ENCODE results near the gene AKAP14.
A peak's percentile ranks its signal among the peaks of the same experiment; 100 is the strongest.
"Not testable (repeated sequence)": the region's sequence is repeated elsewhere in the genome, so short reads cannot be mapped to it uniquely, and the experiment has no call there.

The AKAP14 gene

DNA sequence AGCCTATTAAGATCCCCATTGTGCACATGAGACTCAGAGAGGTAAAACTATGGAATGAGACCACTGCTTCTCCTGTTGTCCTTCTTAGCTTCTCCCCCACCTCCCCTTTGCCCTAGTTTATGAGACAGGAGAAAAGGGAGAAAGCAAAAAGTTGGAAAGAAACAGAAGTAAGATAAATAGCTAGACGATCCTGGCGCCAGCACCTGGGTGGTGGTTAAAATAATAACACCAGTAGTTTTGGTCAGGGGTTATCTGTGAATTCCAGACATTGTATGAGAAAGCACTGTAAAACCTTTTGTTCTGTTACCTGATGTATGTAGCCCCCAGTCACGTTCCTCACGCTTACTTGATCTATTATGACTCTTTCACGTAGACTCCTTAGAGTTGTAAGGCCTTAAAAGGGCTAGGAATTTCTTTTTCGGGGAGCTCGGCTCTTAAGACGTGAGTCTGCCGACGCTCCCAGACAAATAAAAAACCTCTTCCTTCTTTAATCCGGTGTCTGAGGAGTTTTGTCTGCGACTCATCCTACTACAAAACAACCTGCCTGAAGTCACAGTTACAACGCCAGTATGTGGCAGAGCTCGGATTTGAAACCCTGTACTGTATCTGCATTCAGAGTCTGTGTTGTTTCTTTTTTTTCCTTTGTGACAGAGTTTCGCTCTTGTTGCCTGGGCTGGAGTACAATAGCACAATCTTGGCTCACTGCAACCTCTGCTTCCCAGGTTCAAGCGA is 3.6 kb upstream of the AKAP14 start:
- not testable (repeated sequence) for H3K4me1 Mint-ChIP-seq (ENCODE audit: low read depth); H3K27ac Mint-ChIP-seq; H3K36me3 Mint-ChIP-seq (ENCODE audit: low read depth); DNase-seq (ENCODE audit: low spot score); H3K4me3 Mint-ChIP-seq; H3K9me3 Mint-ChIP-seq; H3K27me3 Mint-ChIP-seq (ENCODE audit: low read depth)

DNA sequence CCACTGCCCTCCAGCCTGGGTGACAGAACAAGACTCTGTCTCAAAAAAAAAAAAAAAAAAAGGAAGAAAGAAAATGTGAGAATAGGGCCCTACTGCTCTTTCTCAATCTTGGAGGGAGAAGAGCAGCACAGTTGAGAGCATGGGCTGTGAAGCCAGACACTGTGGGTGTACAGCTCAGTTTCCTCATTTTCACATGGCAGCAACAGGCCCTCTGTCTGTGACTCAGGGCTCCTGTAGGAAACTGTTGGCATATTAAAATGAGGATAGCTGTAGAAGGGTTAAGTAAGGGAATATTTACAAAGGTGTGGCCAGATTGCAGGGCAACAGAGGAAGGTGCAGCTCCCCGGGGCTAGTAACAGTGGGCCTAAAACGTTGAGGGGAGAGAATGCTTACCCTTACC is 3.4 kb downstream of the AKAP14 start:
- Mint-ChIP-seq H3K36me3 (ENCODE audit: low read depth) (no peaks in the 10 kb centered on the region), H3K27ac (no peak overlapping the region), H3K4me3 (no peak overlapping the region), H3K27me3 (ENCODE audit: low read depth) (no peaks in the 10 kb centered on the region), H3K4me1 (ENCODE audit: low read depth) (peaks cover 4% of the 10 kb centered on the region), H3K9me3 (no peaks in the 10 kb centered on the region)
- no peak for DNase-seq (ENCODE audit: low spot score)

DNA sequence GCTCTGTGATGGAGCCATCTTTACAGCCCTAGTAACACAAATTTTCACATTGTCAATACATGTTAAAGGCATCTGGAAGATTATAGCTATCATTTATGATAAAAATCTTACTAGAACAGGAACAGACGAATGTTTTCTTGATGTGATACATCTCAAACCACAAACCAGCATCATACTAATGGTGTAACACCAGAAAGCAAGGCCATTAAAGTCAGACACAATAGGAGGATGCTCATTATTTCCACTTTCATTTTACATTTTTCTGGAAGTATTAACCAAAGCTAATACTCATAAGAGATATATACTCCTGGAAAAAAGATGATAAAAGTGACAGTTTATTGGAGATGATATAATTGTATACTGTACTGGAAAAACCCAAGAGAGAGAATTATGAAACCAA is 5.3 kb downstream of the AKAP14 start:
- H3K27me3 Mint-ChIP-seq (ENCODE audit: low read depth): no peaks in the 10 kb centered on the region
- no peaks in the 10 kb centered on the region for H3K36me3 Mint-ChIP-seq (ENCODE audit: low read depth)
- no peak overlapping the region for H3K4me3 Mint-ChIP-seq
- no peaks in the 10 kb centered on the region for H3K9me3 Mint-ChIP-seq
- DNase-seq (ENCODE audit: low spot score): no peak
- peaks cover 4% of the 10 kb centered on the region for H3K4me1 Mint-ChIP-seq (ENCODE audit: low read depth)
- H3K27ac Mint-ChIP-seq: no peak overlapping the region

DNA sequence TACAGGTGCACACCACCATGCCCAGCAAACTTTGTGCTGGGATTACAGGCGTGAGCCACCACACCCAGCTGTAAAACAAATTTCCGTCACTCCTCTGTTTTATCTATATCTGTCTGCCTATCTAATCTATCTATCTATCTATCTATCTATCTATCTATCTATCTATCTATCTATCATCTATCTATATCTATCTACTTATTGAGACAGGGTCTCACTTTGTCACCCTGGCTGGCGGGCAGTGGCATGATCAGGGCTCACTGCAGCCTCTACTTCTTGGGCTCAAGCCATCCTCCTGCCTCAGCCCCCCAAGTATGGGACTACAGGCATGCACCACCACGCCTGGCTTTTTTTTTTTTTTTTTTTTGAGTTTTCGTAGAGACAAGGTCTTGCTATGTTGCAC is 20.6 kb downstream of the AKAP14 start:
- Mint-ChIP-seq H3K9me3 (no peaks in the 10 kb centered on the region), H3K27me3 (ENCODE audit: low read depth) (peaks cover 2% of the 10 kb centered on the region), H3K4me1 (ENCODE audit: low read depth) (no peaks in the 10 kb centered on the region), H3K4me3 (no peak overlapping the region), H3K27ac (no peak overlapping the region), H3K36me3 (ENCODE audit: low read depth) (no peaks in the 10 kb centered on the region)
- DNase-seq (ENCODE audit: low spot score): no peak

DNA sequence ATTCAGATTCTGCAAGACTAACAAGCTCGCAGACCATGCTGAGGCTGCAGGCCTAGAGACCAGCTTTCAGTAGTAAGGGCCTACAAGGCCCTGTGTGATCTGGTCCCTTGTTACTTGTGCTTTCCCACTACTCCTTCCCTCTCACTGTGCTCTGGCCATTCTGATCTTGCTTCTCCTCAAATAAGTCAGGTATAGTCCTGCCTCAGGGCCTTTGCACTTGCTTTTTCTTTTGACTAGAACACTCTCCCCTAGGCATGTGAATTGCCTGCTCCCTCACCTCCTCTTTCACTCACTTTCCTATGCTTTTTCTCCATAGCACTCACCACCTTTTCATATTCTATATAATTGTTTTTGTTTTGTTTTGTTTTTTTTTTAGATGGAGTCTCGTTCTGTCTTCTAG is 22.2 kb downstream of the AKAP14 start:
- H3K9me3 Mint-ChIP-seq: no peaks in the 10 kb centered on the region
- H3K27ac Mint-ChIP-seq: no peak overlapping the region
- H3K36me3 Mint-ChIP-seq (ENCODE audit: low read depth): no peaks in the 10 kb centered on the region
- DNase-seq (ENCODE audit: low spot score): no peak
- no peaks in the 10 kb centered on the region for H3K27me3 Mint-ChIP-seq (ENCODE audit: low read depth)
- H3K4me3 Mint-ChIP-seq: no peak overlapping the region
- no peaks in the 10 kb centered on the region for H3K4me1 Mint-ChIP-seq (ENCODE audit: low read depth)

DNA sequence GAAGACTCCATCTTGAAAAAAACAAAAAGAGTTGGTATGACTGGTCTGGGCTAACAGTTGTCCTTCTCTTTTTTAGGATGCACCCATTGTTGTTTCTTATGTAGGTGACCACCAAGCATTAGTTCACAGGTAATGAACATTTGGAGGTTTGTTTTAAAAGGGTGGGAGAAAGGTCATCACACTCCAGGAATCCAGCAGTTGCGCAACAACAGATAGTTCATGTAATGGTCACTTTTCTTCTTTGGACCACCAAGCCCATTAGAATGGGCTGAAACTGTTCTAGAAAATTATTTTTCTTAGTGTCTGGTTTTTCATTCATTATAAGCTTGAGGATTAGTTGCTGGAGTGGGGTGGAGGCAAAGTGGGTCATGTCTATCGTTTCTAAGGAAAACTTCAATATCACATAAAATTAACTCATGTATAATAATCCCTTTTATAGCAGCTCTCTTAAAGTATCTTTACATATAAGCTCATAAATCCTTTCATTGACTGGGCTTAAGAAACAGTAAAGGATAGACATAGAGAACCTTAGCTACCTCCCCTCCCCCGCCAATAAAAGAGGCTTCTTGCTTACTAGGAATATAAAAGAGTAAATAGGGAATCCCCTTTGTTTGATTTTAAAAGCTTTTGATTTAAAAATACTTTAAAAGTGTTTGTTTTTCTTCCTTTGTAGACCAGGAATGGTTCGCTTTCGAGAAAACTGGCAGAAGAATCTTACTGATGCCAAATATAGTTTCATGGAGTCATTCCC is 24.3 kb downstream of the AKAP14 start:
- H3K36me3 Mint-ChIP-seq (ENCODE audit: low read depth): peaks cover 1% of the 10 kb centered on the region
- H3K4me1 Mint-ChIP-seq (ENCODE audit: low read depth): no peaks in the 10 kb centered on the region
- no peak overlapping the region for H3K27ac Mint-ChIP-seq
- DNase-seq (ENCODE audit: low spot score): no peak
- H3K27me3 Mint-ChIP-seq (ENCODE audit: low read depth): no peaks in the 10 kb centered on the region
- no peak overlapping the region for H3K4me3 Mint-ChIP-seq
- H3K9me3 Mint-ChIP-seq: no peaks in the 10 kb centered on the region

DNA sequence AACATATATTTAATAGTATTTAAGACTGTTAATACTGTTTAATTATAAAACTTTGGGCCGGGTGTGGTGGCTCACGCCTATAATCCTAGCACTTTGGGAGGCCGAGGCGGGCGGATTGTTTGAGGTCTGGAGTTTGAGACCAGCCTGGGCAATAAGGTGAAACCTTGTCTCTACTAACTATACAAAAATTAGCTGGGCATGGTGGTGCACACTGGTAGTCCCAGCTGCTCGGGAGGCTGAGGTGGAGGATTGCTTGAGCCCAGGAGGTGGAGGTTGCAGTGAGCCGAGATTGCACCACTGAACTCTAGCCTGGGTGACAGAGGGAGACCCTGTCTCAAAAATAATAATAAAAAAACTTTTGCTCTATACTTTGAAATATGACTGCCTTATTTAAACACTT is 26.7 kb downstream of the AKAP14 start:
- not testable (repeated sequence) for DNase-seq (ENCODE audit: low spot score); H3K36me3 Mint-ChIP-seq (ENCODE audit: low read depth); H3K4me1 Mint-ChIP-seq (ENCODE audit: low read depth); H3K9me3 Mint-ChIP-seq; H3K27ac Mint-ChIP-seq; H3K4me3 Mint-ChIP-seq; H3K27me3 Mint-ChIP-seq (ENCODE audit: low read depth)

DNA sequence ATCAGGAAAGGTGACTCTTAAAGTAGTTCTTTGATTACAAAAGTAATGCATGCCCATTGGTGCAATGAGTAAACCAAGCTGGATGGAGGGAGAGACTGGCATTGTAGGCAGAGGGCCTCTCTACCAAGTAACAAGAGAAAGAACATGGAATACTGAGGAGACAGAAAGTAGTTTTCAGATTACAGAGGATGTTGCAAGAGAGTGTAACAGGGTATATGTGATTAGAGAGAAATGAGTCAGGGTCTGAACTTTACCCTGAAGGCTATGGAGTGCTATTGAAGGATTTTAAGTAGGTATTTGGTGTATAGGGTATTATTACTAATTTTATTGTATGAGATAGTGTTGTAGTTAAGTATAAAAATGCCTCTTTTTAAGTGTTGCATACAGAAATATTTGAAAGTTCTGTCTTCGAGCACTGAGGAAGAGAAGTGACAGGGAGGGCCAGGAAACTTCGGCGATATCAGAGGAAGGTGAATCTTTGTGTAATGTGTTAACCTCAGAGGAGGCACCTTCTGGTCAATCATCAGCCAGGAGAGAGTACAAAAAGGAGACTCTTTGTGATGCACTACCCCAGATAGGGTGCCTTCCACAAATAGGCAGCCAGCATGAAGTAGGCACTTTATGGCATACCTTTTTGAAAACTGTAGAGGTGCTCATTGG is 39.7 kb downstream of the AKAP14 start:
- H3K27ac Mint-ChIP-seq: no peak overlapping the region
- peaks cover 22% of the 10 kb centered on the region for H3K36me3 Mint-ChIP-seq (ENCODE audit: low read depth)
- H3K4me3 Mint-ChIP-seq: no peak overlapping the region
- no peaks in the 10 kb centered on the region for H3K27me3 Mint-ChIP-seq (ENCODE audit: low read depth)
- DNase-seq (ENCODE audit: low spot score): no peak
- no peaks in the 10 kb centered on the region for H3K9me3 Mint-ChIP-seq
- H3K4me1 Mint-ChIP-seq (ENCODE audit: low read depth): no peaks in the 10 kb centered on the region

DNA sequence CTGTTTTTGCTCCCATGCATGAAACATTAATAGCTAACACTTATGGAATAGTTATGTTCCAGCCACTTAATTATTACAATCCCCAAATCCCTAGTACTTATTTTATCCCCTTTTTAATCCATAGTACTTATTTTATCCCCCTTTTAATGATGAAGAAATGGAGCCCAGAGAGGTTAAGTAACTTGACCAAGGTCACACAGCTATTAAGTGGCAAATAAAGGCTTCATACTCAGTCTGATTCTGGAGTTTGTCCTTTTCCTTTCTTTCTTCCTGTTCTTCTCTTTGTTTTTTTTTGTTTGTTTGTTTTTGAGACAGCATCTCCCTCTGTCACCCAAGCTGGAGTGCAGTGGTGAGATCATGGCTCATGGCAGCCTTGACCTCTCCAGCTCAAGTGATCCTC is 45.6 kb downstream of the AKAP14 start:
- Mint-ChIP-seq H3K4me1 (ENCODE audit: low read depth) (peaks cover 14% of the 10 kb centered on the region), H3K36me3 (ENCODE audit: low read depth) (peaks cover 2% of the 10 kb centered on the region), H3K27ac (no peak overlapping the region), H3K4me3 (peak overlapping the region; percentile 96), H3K9me3 (no peaks in the 10 kb centered on the region), H3K27me3 (ENCODE audit: low read depth) (no peaks in the 10 kb centered on the region)
- DNase-seq (ENCODE audit: low spot score): no peak

DNA sequence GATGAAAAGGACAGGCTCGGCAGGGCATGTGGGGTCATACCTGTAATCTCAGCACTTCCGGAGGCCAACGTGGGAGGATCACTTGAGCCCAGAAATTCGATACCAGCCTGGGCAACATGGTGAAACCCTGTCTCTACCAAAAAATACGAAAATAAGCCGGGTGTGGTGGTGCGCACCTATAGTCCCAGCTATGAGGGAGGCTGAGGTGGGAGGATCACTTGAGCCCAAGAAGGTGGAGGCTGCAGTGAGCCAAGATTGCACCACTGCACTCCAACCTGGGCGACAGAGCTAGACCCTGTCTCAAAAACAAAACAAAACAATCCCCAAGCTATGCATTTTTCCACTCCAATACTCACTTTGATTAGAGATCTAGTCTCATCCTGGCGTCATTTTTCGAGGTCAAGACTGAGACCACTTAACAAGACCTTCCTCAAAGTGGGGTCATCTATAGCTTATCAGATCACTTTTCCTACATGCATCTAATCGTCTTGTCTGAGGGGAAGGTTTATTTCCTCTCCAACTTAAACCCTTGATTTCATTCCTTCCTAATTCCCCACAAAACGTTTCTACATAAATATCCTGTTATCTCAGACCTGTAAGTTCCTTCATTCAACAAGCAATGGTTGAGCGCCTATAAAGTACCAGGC is 46.6 kb downstream of the AKAP14 start:
- Mint-ChIP-seq H3K36me3 (ENCODE audit: low read depth) (peaks cover 2% of the 10 kb centered on the region), H3K27me3 (ENCODE audit: low read depth) (no peaks in the 10 kb centered on the region), H3K27ac (peak overlapping the region; percentile 98), H3K4me3 (peak overlapping the region; percentile 96), H3K4me1 (ENCODE audit: low read depth) (peaks cover 14% of the 10 kb centered on the region), H3K9me3 (no peaks in the 10 kb centered on the region)
- no peak for DNase-seq (ENCODE audit: low spot score)

DNA sequence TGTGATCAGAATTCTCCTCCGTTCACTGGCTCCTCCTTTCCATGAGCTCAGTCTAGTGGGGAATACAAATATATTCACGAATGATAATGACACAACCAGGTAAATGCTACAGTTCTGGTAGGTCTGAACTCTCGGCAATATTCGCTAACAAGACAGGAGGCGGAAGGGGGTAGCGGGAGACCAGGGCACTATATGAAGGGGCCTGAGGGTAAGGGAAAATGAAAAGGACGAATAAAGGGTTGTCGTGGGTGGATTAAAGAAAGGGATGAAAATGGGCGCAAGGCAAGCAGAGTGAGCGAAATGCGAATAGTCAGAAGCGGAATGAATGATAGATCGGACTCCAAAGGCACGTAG is 47.1 kb downstream of the AKAP14 start:
- DNase-seq (ENCODE audit: low spot score): no peak
- peaks cover 14% of the 10 kb centered on the region for H3K4me1 Mint-ChIP-seq (ENCODE audit: low read depth)
- H3K36me3 Mint-ChIP-seq (ENCODE audit: low read depth): peaks cover under 1% of the 10 kb centered on the region
- H3K27me3 Mint-ChIP-seq (ENCODE audit: low read depth): no peaks in the 10 kb centered on the region
- peak overlapping the region; percentile 96 for H3K4me3 Mint-ChIP-seq
- H3K9me3 Mint-ChIP-seq: no peaks in the 10 kb centered on the region
- peak overlapping the region; percentile 98 for H3K27ac Mint-ChIP-seq

DNA sequence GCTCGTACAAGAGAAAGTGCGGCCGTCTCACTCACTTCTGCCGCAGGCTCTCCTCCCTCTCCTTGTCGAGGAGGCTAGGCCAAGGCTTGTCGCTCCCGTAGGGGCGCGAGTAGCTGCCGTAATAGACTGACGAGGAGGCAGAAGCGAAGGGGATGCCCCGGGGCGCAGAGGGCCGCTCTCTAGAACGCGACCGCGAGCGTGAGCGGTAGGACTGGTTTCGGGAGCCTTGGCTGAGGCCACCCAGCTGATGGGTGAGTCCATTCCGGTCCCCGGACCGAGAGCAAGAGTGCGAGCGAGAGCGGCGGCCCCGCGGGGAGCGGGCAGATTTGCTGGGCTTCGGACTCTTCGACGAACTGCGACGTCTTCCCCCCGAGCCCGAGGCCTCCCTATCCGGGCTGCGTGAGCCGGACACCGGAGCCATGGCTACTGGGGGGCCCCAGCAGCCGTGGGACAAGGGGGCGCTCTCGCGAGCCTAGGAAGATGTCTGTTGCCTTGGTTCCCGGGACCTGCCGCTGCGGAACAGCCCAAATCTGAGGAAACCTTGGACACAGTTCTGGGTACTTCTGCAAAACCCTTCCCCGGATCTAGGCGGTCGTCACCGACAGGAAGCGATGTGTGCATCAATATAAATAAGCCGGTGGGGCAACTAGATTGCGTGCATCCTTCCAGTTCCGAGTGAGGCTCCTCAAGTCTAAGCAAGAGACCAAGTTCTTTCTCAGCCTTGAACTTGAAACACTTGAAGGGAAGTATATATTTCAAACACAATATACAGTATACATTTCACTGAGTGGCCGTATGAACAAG is 47.7 kb downstream of the AKAP14 start, which contains the start of gene NKAP:
Gene NKAP (minus strand): TSS at position 567 of the 804 bp plus-strand sequence. CDS start 146 bp downstream, at position 421.
- H3K4me3 Mint-ChIP-seq: peak within 1 kb of the TSS; percentile 96

DNA sequence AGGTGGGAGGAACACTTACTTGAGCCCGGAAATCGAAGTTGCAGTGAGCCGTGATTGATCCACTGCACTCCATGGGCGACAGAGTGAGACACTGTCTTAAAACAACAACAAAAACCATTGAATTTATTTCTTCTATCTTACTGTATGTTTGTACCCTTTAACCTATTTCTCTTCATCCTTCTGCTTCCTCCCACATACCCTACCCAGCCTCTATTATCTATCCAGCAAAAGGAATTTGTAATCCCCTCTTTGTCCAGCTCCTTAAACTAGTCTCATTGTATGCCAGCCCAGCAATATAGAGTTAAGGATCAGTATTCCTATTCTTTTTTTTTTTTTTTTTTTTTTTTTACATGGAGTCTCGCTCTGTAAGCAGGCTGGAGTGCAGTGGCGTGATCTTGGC is 49.8 kb downstream of the AKAP14 start:
- Mint-ChIP-seq H3K27me3 (ENCODE audit: low read depth) (peaks cover 6% of the 10 kb centered on the region), H3K4me3 (no peak overlapping the region), H3K36me3 (ENCODE audit: low read depth) (no peaks in the 10 kb centered on the region), H3K9me3 (no peaks in the 10 kb centered on the region), H3K27ac (no peak overlapping the region), H3K4me1 (ENCODE audit: low read depth) (peaks cover 17% of the 10 kb centered on the region)
- no peak for DNase-seq (ENCODE audit: low spot score)

More for the DNA sequence above, 47.7 kb downstream of the AKAP14 start, which contains the start of gene NKAP:
- peak; percentile 79 for DNase-seq (ENCODE audit: low spot score)
- no peaks in the 10 kb centered on the region for H3K36me3 Mint-ChIP-seq (ENCODE audit: low read depth)
- H3K9me3 Mint-ChIP-seq: no peaks in the 10 kb centered on the region
- peaks cover 1% of the 10 kb centered on the region for H3K27me3 Mint-ChIP-seq (ENCODE audit: low read depth)
- peak within 1 kb of the TSS; percentile 98 for H3K27ac Mint-ChIP-seq
- H3K4me1 Mint-ChIP-seq (ENCODE audit: low read depth): peaks cover 15% of the 10 kb centered on the region

Data from T-helper 2 cell treated with Interferon-gamma antibody and Interleukin-4, amounts not matched to agents 5 μg/mL and 100 μg/mL, for 36 hours (primary cell).